CD8-positive, alpha-beta memory T cell (primary cell): ENCODE results near the gene DSTN. TPM values are rescaled to one million over a fixed set of nuclear protein-coding genes. Genes with fewer than 3 reads are reported as not detected.

ENCODE experiments used
- CTCF ChIA-PET: fragments of 350-600 bp; sonication (Branson Sonifier 250); formaldehyde crosslinking; loops from one replicate; lab custom pipeline; 2021; ENCODE audit warnings: antibody characterized with exemption; lab: Charles Lee
- POLR2A ChIA-PET: fragments of 350-600 bp; sonication (Branson Sonifier 250); formaldehyde crosslinking; loops from one replicate; lab custom pipeline; 2021; ENCODE audit warnings: antibody characterized with exemption; lab: Charles Lee
- DNase-seq, 5 donors: peaks; one replicate each; pipeline versions ENCODE4 v3.0.0 to v3.0.0-alpha.2; 2020 to 2022; ENCODE audit warnings: mixed read lengths in 1 of 5
- H3K27ac ChIP-seq: one replicate; pipeline ENCODE4 v1.7.0; 2013; ENCODE audit warnings: low read depth, mild to moderate bottlenecking, low read length, moderate library complexity
- H3K27me3 ChIP-seq: 2 replicates; pipeline ENCODE4 v1.7.0; 2013; ENCODE audit warnings: low read length, mild to moderate bottlenecking; ENCODE audit not compliant: insufficient read depth, poor library complexity, severe bottlenecking
- H3K36me3 ChIP-seq: 2 replicates; pipeline ENCODE4 v1.7.0; 2013; ENCODE audit warnings: mild to moderate bottlenecking, low read length, moderate library complexity; ENCODE audit not compliant: insufficient read depth
- H3K4me1 ChIP-seq: 2 replicates; pipeline ENCODE4 v1.7.0; 2013; ENCODE audit warnings: mild to moderate bottlenecking, low read length, moderate library complexity; ENCODE audit not compliant: insufficient read depth
- H3K4me3 ChIP-seq: 2 replicates; pipeline ENCODE4 v1.7.0; 2013; ENCODE audit warnings: mild to moderate bottlenecking, low read length
- H3K9me3 ChIP-seq: 2 replicates; pipeline ENCODE4 v1.7.0; 2013; ENCODE audit warnings: mild to moderate bottlenecking, low read length
- H3K27ac Mint-ChIP-seq, 8 donors: one replicate each; pipeline ENCODE4 v1.8.0; 2020 to 2021; ENCODE audit warnings: mixed read lengths in 8 of 8, mild to moderate bottlenecking in 6 of 8, inconsistent platforms in 3 of 8, moderate library complexity in 3 of 8
- H3K27me3 Mint-ChIP-seq, 2 donors: one replicate each; pipeline ENCODE4 v1.8.0; 2020 to 2021; ENCODE audit warnings: mixed read lengths in 2 of 2, mild to moderate bottlenecking in 1 of 2, moderate library complexity in 1 of 2
- H3K36me3 Mint-ChIP-seq, 3 donors: one replicate each; pipeline ENCODE4 v1.8.0; 2020 to 2021; ENCODE audit warnings: mixed read lengths in 3 of 3, inconsistent platforms in 1 of 3, mild to moderate bottlenecking in 1 of 3
- H3K4me1 Mint-ChIP-seq, 3 donors: one replicate each; pipeline ENCODE4 v1.8.0; 2020 to 2021; ENCODE audit warnings: mixed read lengths in 3 of 3, inconsistent platforms in 1 of 3, mild to moderate bottlenecking in 1 of 3
- H3K4me3 Mint-ChIP-seq, 7 donors: one replicate each; pipeline ENCODE4 v1.8.0; 2020 to 2021; ENCODE audit warnings: mixed read lengths in 7 of 7, mild to moderate bottlenecking in 6 of 7, moderate library complexity in 4 of 7, inconsistent platforms in 2 of 7
- H3K9me3 Mint-ChIP-seq, 5 donors: one replicate each; pipeline ENCODE4 v1.8.0; 2020 to 2022; ENCODE audit warnings: mixed read lengths in 5 of 5, mild to moderate bottlenecking in 3 of 5, moderate library complexity in 2 of 5, inconsistent platforms in 1 of 5
- polyA plus RNA-seq: library from polyadenylated mRNA; unstranded; fragments of 300-500 nt; fragmentation: Illumina TruSeq; gene quantifications from one replicate; pipeline ENCODE4 v1.2.3, GENCODE V29; 2021
- total RNA-seq, 2 experiments: library from RNA; stranded (reverse); gene quantifications; one replicate each; pipeline ENCODE4 v1.2.3, GENCODE V29; 2021

DSTN gene
- total and polyA plus RNA-seq, 3 experiments from 2014 or later: 66.4 to 135 (median 66.9) TPM

- H3K36me3 ChIP-seq: no peaks in the 10 kb centered on the region
- Mint-ChIP-seq H3K36me3 (peaks cover 0 to 10% (median 5%) of the 10 kb centered on the region in 3 donors), H3K4me3 (peak overlapping the region in 1 of 7 donors; percentile 27), H3K27me3 (no peaks in the 10 kb centered on the region), H3K4me1 (peaks cover 41 to 62% (median 45%) of the 10 kb centered on the region in 3 donors), H3K9me3 (no peaks in the 10 kb centered on the region), H3K27ac (peak overlapping the region in 1 of 8 donors; percentile 2)
- H3K9me3 ChIP-seq: no peaks in the 10 kb centered on the region
- no peak overlapping the region for H3K27ac ChIP-seq
- H3K27me3 ChIP-seq: no peaks in the 10 kb centered on the region
- ChIA-PET CTCF (no interaction called here), POLR2A (no interaction called here)
- DNase-seq: no peak
- H3K4me3 ChIP-seq: no peak overlapping the region
- H3K4me1 ChIP-seq: no peaks in the 10 kb centered on the region
Observed at GRCh38 chr20:17586250-17586649, 16.4 kb downstream of the DSTN start.

DNA sequence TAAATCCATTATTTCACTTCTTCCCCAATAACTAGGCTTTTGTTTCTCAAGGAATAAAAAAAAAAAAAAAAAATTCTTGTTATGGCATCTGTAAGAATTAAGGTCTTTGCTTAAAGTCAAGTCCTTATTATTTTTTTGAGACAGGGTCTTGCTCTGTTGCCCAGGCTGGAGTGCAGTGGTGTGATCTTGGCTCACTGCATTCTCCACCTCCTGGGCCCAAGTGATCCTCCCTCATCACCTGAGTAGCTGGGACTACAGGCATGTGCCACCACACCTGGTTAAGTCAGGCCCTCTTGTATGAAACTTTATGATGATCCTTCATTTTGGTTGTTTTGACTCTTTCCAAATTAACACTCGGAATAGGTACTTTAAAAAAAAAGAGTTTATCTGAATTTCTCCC is 17.3 kb downstream of the DSTN start:
- Mint-ChIP-seq H3K27ac (peak overlapping the region in 2 of 8 donors; percentile 37 to 43), H3K4me3 (no peak overlapping the region), H3K27me3 (no peaks in the 10 kb centered on the region), H3K36me3 (peaks cover 0 to 17% (median 8%) of the 10 kb centered on the region in 3 donors), H3K4me1 (peaks cover 44 to 63% (median 45%) of the 10 kb centered on the region in 3 donors), H3K9me3 (no peaks in the 10 kb centered on the region)
- Histone ChIP-seq H3K36me3 (no peaks in the 10 kb centered on the region), H3K27me3 (no peaks in the 10 kb centered on the region), H3K9me3 (no peaks in the 10 kb centered on the region), H3K4me3 (no peak overlapping the region), H3K27ac (no peak overlapping the region), H3K4me1 (no peaks in the 10 kb centered on the region)
- CTCF ChIA-PET: interaction anchor here (0.7 kb wide), 1 partner anchor 24 kb away, joined by 4 read pairs; no protein-coding TSS in a partner anchor
- POLR2A ChIA-PET: no interaction called here
- DNase-seq: no peak

GRCh38 chr20:17587824-17588223 is 17.9 kb downstream of the DSTN start:
- CTCF ChIA-PET: interaction anchor here (0.7 kb wide), 1 partner anchor 23 kb away, joined by 4 read pairs; no protein-coding TSS in a partner anchor
- H3K36me3 Mint-ChIP-seq: peaks cover 0 to 18% (median 7%) of the 10 kb centered on the region in 3 donors

GRCh38 chr20:17589161-17589834 is 19.4 kb downstream of the DSTN start:
- H3K27me3 Mint-ChIP-seq: no peaks in the 10 kb centered on the region
- Histone ChIP-seq H3K4me1 (no peaks in the 10 kb centered on the region), H3K9me3 (no peaks in the 10 kb centered on the region), H3K36me3 (no peaks in the 10 kb centered on the region), H3K27me3 (no peaks in the 10 kb centered on the region), H3K27ac (no peak overlapping the region), H3K4me3 (no peak overlapping the region)
- H3K9me3 Mint-ChIP-seq: no peaks in the 10 kb centered on the region
- H3K36me3 Mint-ChIP-seq: peaks cover 0 to 14% (median 9%) of the 10 kb centered on the region in 3 donors
- H3K4me1 Mint-ChIP-seq: peaks cover 43 to 65% (median 50%) of the 10 kb centered on the region in 3 donors
- DNase-seq: no peak
- H3K4me3 Mint-ChIP-seq: no peak overlapping the region
- POLR2A ChIA-PET: no interaction called here
- CTCF ChIA-PET: interaction anchor here (1.6 kb wide), 1 partner anchor 19 kb away, joined by 4 read pairs; no protein-coding TSS in a partner anchor
- no peak overlapping the region for H3K27ac Mint-ChIP-seq

More at GRCh38 chr20:17587824-17588223, 17.9 kb downstream of the DSTN start:
- Histone ChIP-seq H3K4me1 (no peaks in the 10 kb centered on the region), H3K27me3 (no peaks in the 10 kb centered on the region), H3K9me3 (no peaks in the 10 kb centered on the region), H3K4me3 (no peak overlapping the region), H3K36me3 (no peaks in the 10 kb centered on the region), H3K27ac (no peak overlapping the region)
- POLR2A ChIA-PET: no interaction called here
- H3K27ac Mint-ChIP-seq: peak overlapping the region in 1 of 8 donors; percentile 2
- H3K9me3 Mint-ChIP-seq: no peaks in the 10 kb centered on the region
- DNase-seq: no peak
- H3K27me3 Mint-ChIP-seq: no peaks in the 10 kb centered on the region
- H3K4me1 Mint-ChIP-seq: peaks cover 40 to 60% (median 42%) of the 10 kb centered on the region in 3 donors
- H3K4me3 Mint-ChIP-seq: no peak overlapping the region

- Mint-ChIP-seq H3K27me3 (no peaks in the 10 kb centered on the region), H3K9me3 (no peaks in the 10 kb centered on the region), H3K4me1 (peaks cover 44 to 68% (median 45%) of the 10 kb centered on the region in 3 donors), H3K36me3 (peaks cover 0 to 10% (median 9%) of the 10 kb centered on the region in 3 donors), H3K27ac (peak overlapping the region in 3 of 8 donors; percentile 28 to 85 (median 30)), H3K4me3 (no peak overlapping the region)
- no peaks in the 10 kb centered on the region for H3K4me1 ChIP-seq
- no peak overlapping the region for H3K27ac ChIP-seq
- no peak for DNase-seq
- no peaks in the 10 kb centered on the region for H3K27me3 ChIP-seq
- H3K4me3 ChIP-seq: no peak overlapping the region
- no peaks in the 10 kb centered on the region for H3K9me3 ChIP-seq
- CTCF ChIA-PET: interaction anchor here (1.6 kb wide), 1 partner anchor 19 kb away, joined by 4 read pairs; no protein-coding TSS in a partner anchor
- POLR2A ChIA-PET: no interaction called here
- H3K36me3 ChIP-seq: no peaks in the 10 kb centered on the region
Observed at GRCh38 chr20:17590245-17590644, 20.4 kb downstream of the DSTN start.

DNA sequence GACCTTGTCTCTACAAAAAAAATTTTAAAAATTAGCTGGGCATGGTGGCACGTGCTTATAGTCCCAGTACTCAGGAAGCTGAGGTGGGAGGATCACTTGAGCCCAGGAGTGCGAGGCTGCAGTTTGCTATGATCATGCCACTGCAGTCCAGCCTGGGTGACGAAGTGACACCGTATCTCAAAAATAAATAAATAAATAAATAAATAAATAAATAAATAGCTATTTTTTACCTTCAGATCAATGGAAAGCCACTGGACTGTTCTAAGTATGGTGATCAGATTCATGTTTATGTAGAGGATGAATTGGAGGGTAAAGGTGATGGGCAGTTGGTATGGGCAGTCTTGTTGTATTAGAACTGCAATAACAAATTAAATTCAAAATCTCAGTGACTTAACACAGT is 24.0 kb downstream of the DSTN start:
- Histone ChIP-seq H3K27me3 (no peaks in the 10 kb centered on the region), H3K36me3 (no peaks in the 10 kb centered on the region), H3K4me3 (no peak overlapping the region), H3K4me1 (no peaks in the 10 kb centered on the region), H3K27ac (no peak overlapping the region), H3K9me3 (no peaks in the 10 kb centered on the region)
- DNase-seq: no peak
- Mint-ChIP-seq H3K4me3 (no peak overlapping the region), H3K9me3 (no peaks in the 10 kb centered on the region), H3K27ac (peak overlapping the region in 1 of 8 donors; percentile 52), H3K4me1 (peaks cover 52 to 73% (median 53%) of the 10 kb centered on the region in 3 donors), H3K27me3 (peaks cover 0 to 1% of the 10 kb centered on the region in 2 donors), H3K36me3 (peaks cover 0 to 12% (median 8%) of the 10 kb centered on the region in 3 donors)
- ChIA-PET CTCF (interaction anchor here (0.7 to 0.8 kb wide), 2 partner anchors 13 to 53 kb away, joined by 3 read pairs; no protein-coding TSS in a partner anchor), POLR2A (no interaction called here)

DNA sequence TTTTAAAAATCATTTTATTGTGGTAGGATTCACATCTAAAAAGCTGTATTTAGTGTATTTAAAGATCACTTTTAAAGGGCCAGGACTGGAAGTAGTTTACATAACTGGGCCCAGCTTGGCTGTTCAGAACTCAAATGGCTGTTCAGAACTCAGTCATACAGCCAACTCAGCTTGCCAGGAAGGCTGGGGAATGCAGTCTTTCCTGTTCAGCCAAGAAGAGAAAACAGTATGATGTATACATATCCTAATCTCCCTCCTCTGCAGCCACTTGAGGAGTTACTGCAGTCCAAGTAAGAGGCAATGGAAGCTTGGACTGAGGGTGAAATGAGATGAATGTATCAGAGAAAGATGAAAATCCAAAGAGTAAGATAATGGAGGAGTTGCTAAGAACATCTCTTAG is 24.6 kb downstream of the DSTN start:
- Mint-ChIP-seq H3K4me1 (peaks cover 52 to 75% (median 53%) of the 10 kb centered on the region in 3 donors), H3K36me3 (peaks cover 0 to 14% (median 8%) of the 10 kb centered on the region in 3 donors), H3K27me3 (peaks cover 0 to 1% of the 10 kb centered on the region in 2 donors), H3K9me3 (no peaks in the 10 kb centered on the region), H3K27ac (no peak overlapping the region), H3K4me3 (no peak overlapping the region)
- DNase-seq: no peak
- H3K36me3 ChIP-seq: no peaks in the 10 kb centered on the region
- no peak overlapping the region for H3K27ac ChIP-seq
- CTCF ChIA-PET: interaction anchor here (0.6 to 0.8 kb wide), 3 partner anchors 14 to 54 kb away, joined by 3 read pairs; no protein-coding TSS in a partner anchor
- no peaks in the 10 kb centered on the region for H3K27me3 ChIP-seq
- H3K4me3 ChIP-seq: no peak overlapping the region
- POLR2A ChIA-PET: no interaction called here
- no peaks in the 10 kb centered on the region for H3K4me1 ChIP-seq
- no peaks in the 10 kb centered on the region for H3K9me3 ChIP-seq

GRCh38 chr20:17595856-17596255 is 26.0 kb downstream of the DSTN start:
- no peaks in the 10 kb centered on the region for H3K36me3 ChIP-seq
- Mint-ChIP-seq H3K27me3 (peaks cover 0 to 1% of the 10 kb centered on the region in 2 donors), H3K4me3 (no peak overlapping the region), H3K36me3 (peaks cover 0 to 17% (median 12%) of the 10 kb centered on the region in 3 donors), H3K9me3 (no peaks in the 10 kb centered on the region), H3K27ac (peak overlapping the region in 4 of 8 donors; percentile 5 to 43 (median 18)), H3K4me1 (peaks cover 46 to 76% (median 47%) of the 10 kb centered on the region in 3 donors)
- no peak for DNase-seq
- no peaks in the 10 kb centered on the region for H3K27me3 ChIP-seq
- POLR2A ChIA-PET: no interaction called here
- no peak overlapping the region for H3K4me3 ChIP-seq
- CTCF ChIA-PET: no interaction called here
- no peaks in the 10 kb centered on the region for H3K4me1 ChIP-seq
- no peaks in the 10 kb centered on the region for H3K9me3 ChIP-seq
- H3K27ac ChIP-seq: no peak overlapping the region
